PC-3 (cell line): ENCODE data around the gene DRG2. TPM values are rescaled to one million over a fixed set of nuclear protein-coding genes. Genes with fewer than 3 reads are reported as not detected.

ENCODE experiments used
- ATAC-seq: fragments of 200-7000 bp; cut with Tn5 transposase; 2 replicates; pipeline ENCODE4 v1.9.1; 2020; ENCODE audit warnings: mild to moderate bottlenecking, moderate library complexity
- BruUV-seq: library from RNA; stranded (reverse); fragments of 400-500 nt; replicated peaks from 2 replicates; lab custom pipeline; 2021; lab: Mats Ljungman, UMichigan
- CTCF ChIA-PET: fragments of 300-600 bp; sonication (Branson Sonifier 250); formaldehyde crosslinking; loops from one replicate; lab custom pipeline; 2022; ENCODE audit warnings: antibody characterized with exemption; lab: Charles Lee
- POLR2A ChIA-PET: fragments of 300-600 bp; sonication (Branson Sonifier 250); formaldehyde crosslinking; loops from one replicate; lab custom pipeline; 2022; ENCODE audit warnings: antibody characterized with exemption; ENCODE audit not compliant: unreplicated experiment; lab: Charles Lee
- DNase-seq: peaks from one replicate; pipeline ENCODE4 v3.0.0-alpha.2; 2015
- H2AFZ ChIP-seq: fragments of 300-600 bp; sonication (generic); 2 replicates; pipeline ENCODE4 v1.6.0; 2016; ENCODE audit warnings: antibody characterized with exemption, low read length
- H3F3A ChIP-seq: fragments of 300-600 bp; sonication (generic); one replicate; pipeline ENCODE4 v1.6.0; 2017; ENCODE audit warnings: antibody characterized with exemption, low read length, control low read depth, mild to moderate bottlenecking; ENCODE audit not compliant: unreplicated experiment
- H3K27ac ChIP-seq: fragments of 300-600 bp; sonication (generic); 2 replicates; pipeline ENCODE4 v1.5.1; 2016; ENCODE audit warnings: mild to moderate bottlenecking, low read length
- H3K27me3 ChIP-seq: fragments of 300-600 bp; sonication (generic); 2 replicates; pipeline ENCODE4 v1.6.1; 2016; ENCODE audit warnings: low read length, mixed read lengths
- H3K36me3 ChIP-seq: fragments of 300-600 bp; sonication (generic); 2 replicates; pipeline ENCODE4 v1.6.1; 2016; ENCODE audit warnings: low read depth, mixed run types, low read length, mixed read lengths
- H3K4me1 ChIP-seq: fragments of 300-600 bp; sonication (generic); 2 replicates; pipeline ENCODE4 v1.5.1; 2016; ENCODE audit warnings: low read length; ENCODE audit not compliant: insufficient read depth
- H3K4me2 ChIP-seq: fragments of 300-600 bp; sonication (generic); 2 replicates; pipeline ENCODE4 v1.6.0; 2016; ENCODE audit warnings: low read length
- H3K4me3 ChIP-seq: fragments of 300-600 bp; sonication (generic); 2 replicates; pipeline ENCODE4 v1.5.1; 2016; ENCODE audit warnings: mild to moderate bottlenecking, low read length, mixed read lengths
- H3K79me2 ChIP-seq: fragments of 300-600 bp; sonication (generic); 2 replicates; pipeline ENCODE4 v1.6.1; 2017; ENCODE audit warnings: low read length, mixed read lengths
- H3K9ac ChIP-seq: fragments of 300-600 bp; sonication (generic); 2 replicates; pipeline ENCODE4 v1.6.0; 2016; ENCODE audit warnings: mild to moderate bottlenecking, low read length
- H3K9me2 ChIP-seq: fragments of 300-600 bp; sonication (generic); replicated peaks from 2 replicates; pipeline ENCODE4 v1.6.1; 2016; ENCODE audit warnings: mixed run types, low read length, mixed read lengths
- H3K9me3 ChIP-seq: fragments of 300-600 bp; sonication (generic); 2 replicates; pipeline ENCODE4 v1.6.1; 2016; ENCODE audit warnings: low read length, mixed read lengths
- H4K20me1 ChIP-seq: fragments of 300-600 bp; sonication (generic); 2 replicates; pipeline ENCODE4 v1.6.1; 2016; ENCODE audit warnings: low read length, mixed read lengths
- EZH2 ChIP-seq: fragments of 300-600 bp; sonication (generic); IDR thresholded peaks from one replicate; pipeline ENCODE4 v1.6.1; 2017; ENCODE audit warnings: antibody characterized with exemption, mild to moderate bottlenecking, low read length; ENCODE audit not compliant: unreplicated experiment
- EZH2phosphoT487 ChIP-seq: fragments of 300-600 bp; sonication (generic); IDR thresholded peaks from 2 replicates; pipeline ENCODE4 v1.6.1; 2018; ENCODE audit warnings: mild to moderate bottlenecking, antibody characterized with exemption, low read length, borderline replicate concordance
- intact Hi-C: fragments of 100-400 bp; cut with micrococcal nuclease; formaldehyde crosslinking; loops from 2 replicates; pipeline ENCODE4 v1.9.0; 2023
- total RNA-seq: library from RNA; depleted of rRNA; stranded (reverse); fragments of >200 nt; gene quantifications from 2 replicates; pipeline ENCODE4 v1.2.3, GENCODE V29; 2014
- TF ChIP-seq, protein P1 (sequence below): fragments of 300-600 bp; sonication (generic); conservative IDR thresholded peaks from 2 replicates; pipeline ENCODE4 v1.5.1; 2017; ENCODE audit warnings: antibody characterized with exemption, low read depth, mild to moderate bottlenecking, low read length

The DRG2 gene
- total RNA-seq, 1 experiment from 2014 or later = 102 TPM

DNA sequence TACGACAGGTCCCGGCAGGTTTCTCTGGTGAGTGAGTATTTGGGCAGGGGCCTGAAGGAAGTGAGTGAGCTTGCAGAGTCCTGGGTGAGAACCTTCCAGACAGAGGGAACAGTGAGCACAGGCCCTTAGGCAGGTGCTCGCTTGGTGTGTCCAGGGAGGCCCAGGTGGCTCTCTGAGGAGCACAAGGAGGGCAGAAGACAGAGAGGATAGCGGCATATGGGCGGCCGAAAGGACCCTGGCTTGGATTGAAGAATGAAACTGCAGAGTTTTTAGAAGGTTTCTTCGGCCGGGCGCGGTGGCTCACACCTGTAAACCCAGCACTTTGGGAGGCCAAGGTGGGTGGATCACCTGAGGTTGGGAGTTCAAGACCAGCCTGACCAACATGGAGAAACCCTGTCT is 6.7 kb downstream of the DRG2 start:
- H3K9me3 ChIP-seq = no peaks in the 10 kb centered on the region
- ChIA-PET POLR2A (no interaction called here), CTCF (no interaction called here)
- no peak overlapping the region for H3K4me2 ChIP-seq
- no peaks in the 10 kb centered on the region for H3K27me3 ChIP-seq
- no peak for DNase-seq
- intact Hi-C loops = no loop called here
- peaks cover 53% of the 10 kb centered on the region for H3K36me3 ChIP-seq
- peaks cover 22% of the 10 kb centered on the region for H3K79me2 ChIP-seq
- H3K9me2 ChIP-seq = no peaks in the 10 kb centered on the region
- BruUV-seq = no TSS peak
- no peak overlapping the region for H3K4me3 ChIP-seq
- H2AFZ ChIP-seq = no peak overlapping the region
- H3F3A ChIP-seq = no peaks in the 10 kb centered on the region
- H4K20me1 ChIP-seq = no peaks in the 10 kb centered on the region
- no peak overlapping the region for H3K9ac ChIP-seq
- TF ChIP-seq, protein P1, sequence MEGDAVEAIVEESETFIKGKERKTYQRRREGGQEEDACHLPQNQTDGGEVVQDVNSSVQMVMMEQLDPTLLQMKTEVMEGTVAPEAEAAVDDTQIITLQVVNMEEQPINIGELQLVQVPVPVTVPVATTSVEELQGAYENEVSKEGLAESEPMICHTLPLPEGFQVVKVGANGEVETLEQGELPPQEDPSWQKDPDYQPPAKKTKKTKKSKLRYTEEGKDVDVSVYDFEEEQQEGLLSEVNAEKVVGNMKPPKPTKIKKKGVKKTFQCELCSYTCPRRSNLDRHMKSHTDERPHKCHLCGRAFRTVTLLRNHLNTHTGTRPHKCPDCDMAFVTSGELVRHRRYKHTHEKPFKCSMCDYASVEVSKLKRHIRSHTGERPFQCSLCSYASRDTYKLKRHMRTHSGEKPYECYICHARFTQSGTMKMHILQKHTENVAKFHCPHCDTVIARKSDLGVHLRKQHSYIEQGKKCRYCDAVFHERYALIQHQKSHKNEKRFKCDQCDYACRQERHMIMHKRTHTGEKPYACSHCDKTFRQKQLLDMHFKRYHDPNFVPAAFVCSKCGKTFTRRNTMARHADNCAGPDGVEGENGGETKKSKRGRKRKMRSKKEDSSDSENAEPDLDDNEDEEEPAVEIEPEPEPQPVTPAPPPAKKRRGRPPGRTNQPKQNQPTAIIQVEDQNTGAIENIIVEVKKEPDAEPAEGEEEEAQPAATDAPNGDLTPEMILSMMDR = no peak
- TF ChIP-seq EZH2phosphoT487 (no peak), EZH2 (no peak)
- ATAC-seq = no peak
- H3K27ac ChIP-seq = no peak overlapping the region
- H3K4me1 ChIP-seq = no peaks in the 10 kb centered on the region

DNA sequence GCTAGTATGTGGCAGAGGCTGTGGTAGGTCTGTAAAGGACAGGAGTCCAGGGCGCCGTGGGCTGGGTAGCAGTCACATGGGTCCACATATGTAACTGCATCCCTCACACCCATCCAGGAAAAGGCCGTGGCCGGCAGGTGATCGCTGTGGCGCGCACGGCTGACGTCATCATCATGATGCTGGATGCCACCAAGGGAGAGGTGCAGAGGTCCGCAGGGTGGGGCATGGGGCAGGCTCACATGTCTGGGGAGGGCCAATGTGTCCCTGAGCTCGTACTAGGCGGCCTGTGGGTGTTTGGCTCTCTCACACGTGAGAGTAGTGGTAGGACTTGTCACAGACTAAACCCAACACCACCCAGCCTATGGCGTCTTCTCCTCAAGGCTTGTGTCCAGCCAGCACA is 11.8 kb downstream of the DRG2 start:
- Histone ChIP-seq H3K27me3 (no peaks in the 10 kb centered on the region), H3K36me3 (peaks cover 51% of the 10 kb centered on the region), H4K20me1 (no peaks in the 10 kb centered on the region), H2AFZ (no peak overlapping the region), H3K79me2 (no peaks in the 10 kb centered on the region), H3K9me3 (no peaks in the 10 kb centered on the region), H3K9me2 (no peaks in the 10 kb centered on the region), H3K27ac (no peak overlapping the region), H3K4me2 (no peak overlapping the region), H3K4me1 (no peaks in the 10 kb centered on the region), H3K9ac (no peak overlapping the region), H3F3A (no peaks in the 10 kb centered on the region), H3K4me3 (no peak overlapping the region)
- POLR2A ChIA-PET = no interaction called here
- no peak for ATAC-seq
- intact Hi-C loops = no loop called here
- BruUV-seq = no TSS peak
- DNase-seq = no peak
- CTCF ChIA-PET = no interaction called here
- TF ChIP-seq EZH2 (no peak), EZH2phosphoT487 (no peak)
- TF ChIP-seq, protein P1 = no peak

DNA sequence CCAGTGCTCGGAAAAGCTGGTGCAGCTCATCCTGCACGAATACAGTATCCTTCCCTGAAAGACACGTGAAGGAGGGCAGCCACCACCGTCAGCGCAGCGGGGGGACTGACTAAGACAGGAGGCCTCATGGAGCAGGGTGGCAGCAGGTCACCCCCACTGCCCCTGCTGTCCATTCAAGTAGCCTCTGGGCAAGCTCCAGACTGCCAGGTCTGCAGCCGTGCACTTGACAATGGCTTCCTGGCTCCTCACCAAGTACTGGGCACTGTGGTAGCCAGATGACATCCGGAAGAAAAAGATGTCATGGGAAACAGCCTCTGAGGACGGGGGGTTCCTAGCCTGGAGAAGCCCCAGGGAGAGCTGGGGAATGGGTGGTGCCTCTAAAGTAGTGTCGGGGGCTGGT is 12.9 kb downstream of the DRG2 start:
- intact Hi-C loops = no loop called here
- ATAC-seq (no peak), DNase-seq (no peak)
- Histone ChIP-seq H3K36me3 (peaks cover 52% of the 10 kb centered on the region), H3K4me3 (no peak overlapping the region), H3K9me2 (no peaks in the 10 kb centered on the region), H3K79me2 (no peaks in the 10 kb centered on the region), H3K27ac (no peak overlapping the region), H3K9ac (no peak overlapping the region), H3K27me3 (no peaks in the 10 kb centered on the region), H3F3A (no peaks in the 10 kb centered on the region), H3K4me2 (no peak overlapping the region), H4K20me1 (no peaks in the 10 kb centered on the region), H3K4me1 (no peaks in the 10 kb centered on the region), H2AFZ (no peak overlapping the region), H3K9me3 (no peaks in the 10 kb centered on the region)
- ChIA-PET CTCF (no interaction called here), POLR2A (no interaction called here)
- BruUV-seq = no TSS peak
- TF ChIP-seq EZH2phosphoT487 = no peak
- TF ChIP-seq, protein P1 = no peak
- no peak for TF ChIP-seq EZH2
